Activated CD4-positive, alpha-beta T cell treated with anti-CD3 and anti-CD28 coated beads, Interleukin-2, amount 50 U/mL, for 24 hours (primary cell): ENCODE results near the gene PDP2.
A peak's percentile ranks its signal among the peaks of the same experiment; 100 is the strongest.

Source experiments
- DNase-seq, 2 donors: peaks; one replicate each; pipeline ENCODE4 v3.0.0-alpha.2; 2020; ENCODE audit warnings: low read depth in 1 of 2, low spot score in 1 of 2

Gene PDP2

GRCh38 chr16:66880288-66881013 lies at the start of gene PDP2:
Gene PDP2, plus strand, starts transcription at chr16:66880515. Its CDS starts 3,770 bp downstream, at chr16:66884285.
- DNase-seq = peak; percentile 72 to 90

- DNase-seq = no peak
Observed at GRCh38 chr16:66832190-66832589, 48.1 kb upstream of the PDP2 start.

GRCh38 chr16:66832661-66833305 lies 47.5 kb upstream of the PDP2 start:
- no peak for DNase-seq

GRCh38 chr16:66834746-66835145 lies 45.6 kb upstream of the PDP2 start:
- DNase-seq = no peak

GRCh38 chr16:66840883-66841282 lies 39.4 kb upstream of the PDP2 start:
- no peak for DNase-seq

- no peak for DNase-seq
Observed at GRCh38 chr16:66841366-66841765, 38.9 kb upstream of the PDP2 start.

GRCh38 chr16:66842765-66843164 lies 37.5 kb upstream of the PDP2 start:
- DNase-seq = no peak

GRCh38 chr16:66843191-66843590 lies 37.1 kb upstream of the PDP2 start:
- no peak for DNase-seq

GRCh38 chr16:66844009-66844341 lies 36.3 kb upstream of the PDP2 start:
- no peak for DNase-seq

GRCh38 chr16:66844342-66845079 lies 35.8 kb upstream of the PDP2 start, which contains the start of gene CA7:
Gene CA7, plus strand, starts transcription at chr16:66844414. Its CDS starts 74 bp downstream, at chr16:66844488.
- DNase-seq = no peak

GRCh38 chr16:66845080-66845410 lies 35.3 kb upstream of the PDP2 start:
- DNase-seq = no peak

- no peak for DNase-seq
Observed at GRCh38 chr16:66845791-66846221, 34.5 kb upstream of the PDP2 start.

- no peak for DNase-seq
Observed at GRCh38 chr16:66846266-66846665, 34.0 kb upstream of the PDP2 start.

- DNase-seq = no peak
Observed at GRCh38 chr16:66846831-66847230, 33.5 kb upstream of the PDP2 start.

- DNase-seq = no peak
Observed at GRCh38 chr16:66847533-66848067, 32.7 kb upstream of the PDP2 start.

- DNase-seq = no peak
Observed at GRCh38 chr16:66848172-66848571, 32.1 kb upstream of the PDP2 start.

GRCh38 chr16:66849021-66849420 lies 31.3 kb upstream of the PDP2 start:
- DNase-seq = no peak

GRCh38 chr16:66849549-66849948 lies 30.8 kb upstream of the PDP2 start:
- DNase-seq = no peak

- DNase-seq = no peak
Observed at GRCh38 chr16:66850115-66850815, 30.1 kb upstream of the PDP2 start.

GRCh38 chr16:66851166-66851964 lies 28.9 kb upstream of the PDP2 start:
- DNase-seq = no peak
